GM18502 (cell line): Measurements from ENCODE around the gene DMGDH.

ENCODE experiments used
- ATAC-seq: cut with Tn5 transposase; IDR thresholded peaks from one replicate; pipeline ENCODE4 v1.9.1; 2021; ENCODE audit warnings: mild to moderate bottlenecking; ENCODE audit not compliant: unreplicated experiment, poor library complexity

Gene DMGDH

DNA sequence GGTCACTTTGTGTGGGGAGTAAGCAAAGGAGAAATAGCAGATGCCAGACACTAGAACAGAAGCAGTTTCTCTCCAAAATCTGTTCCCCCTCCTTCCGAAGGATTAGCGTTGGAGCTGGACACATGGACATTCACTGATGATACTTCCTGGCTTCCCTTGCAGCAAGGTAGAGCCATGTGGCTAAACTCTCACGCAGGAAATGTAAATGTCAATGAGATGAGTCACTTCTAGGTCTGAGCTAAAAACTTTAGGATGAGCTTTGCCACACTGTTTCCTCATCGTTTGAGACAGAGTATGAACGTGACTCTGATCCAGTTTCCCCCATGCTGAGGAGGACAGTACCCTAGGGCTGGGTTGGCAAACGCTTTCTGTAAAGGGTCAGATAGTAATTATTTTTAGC lies 5.2 kb upstream of the DMGDH start:
- no peak for ATAC-seq

DNA sequence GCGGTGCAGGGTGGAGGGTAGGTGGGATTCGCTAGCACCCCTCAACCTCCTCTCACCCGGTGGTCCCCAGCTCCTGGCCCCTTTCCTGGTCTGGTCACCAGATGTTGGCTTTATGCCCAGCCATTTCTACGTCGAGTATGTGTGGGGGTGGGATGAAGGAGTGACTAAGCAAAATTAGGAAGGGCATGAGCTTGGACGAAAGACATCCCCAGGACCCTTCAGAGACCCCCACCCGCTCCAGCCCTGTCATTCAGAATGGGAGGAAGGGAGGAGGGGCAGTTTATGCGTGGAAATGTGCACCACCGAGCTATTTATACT lies 835 bp upstream of the DMGDH start:
- ATAC-seq = no peak

DNA sequence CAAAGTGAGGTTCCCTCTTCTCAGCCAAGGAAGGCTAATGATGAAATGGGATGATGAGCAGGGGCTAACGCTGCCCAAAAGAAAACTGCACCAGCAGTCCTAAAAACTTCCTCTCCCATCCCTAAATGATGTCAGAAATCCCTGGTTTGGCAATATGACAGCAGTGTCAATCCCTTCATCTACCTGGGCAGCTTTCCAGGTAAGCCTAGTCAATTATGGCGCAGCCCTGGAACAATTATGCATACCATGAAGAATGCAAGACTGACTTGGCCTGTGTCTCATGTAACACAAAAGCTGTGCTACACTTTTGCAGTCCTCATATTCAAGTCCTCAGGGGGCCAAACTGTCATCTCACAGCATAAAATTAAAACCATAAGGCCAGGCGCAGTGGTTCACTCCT lies 7.0 kb downstream of the DMGDH start:
- no peak for ATAC-seq

DNA sequence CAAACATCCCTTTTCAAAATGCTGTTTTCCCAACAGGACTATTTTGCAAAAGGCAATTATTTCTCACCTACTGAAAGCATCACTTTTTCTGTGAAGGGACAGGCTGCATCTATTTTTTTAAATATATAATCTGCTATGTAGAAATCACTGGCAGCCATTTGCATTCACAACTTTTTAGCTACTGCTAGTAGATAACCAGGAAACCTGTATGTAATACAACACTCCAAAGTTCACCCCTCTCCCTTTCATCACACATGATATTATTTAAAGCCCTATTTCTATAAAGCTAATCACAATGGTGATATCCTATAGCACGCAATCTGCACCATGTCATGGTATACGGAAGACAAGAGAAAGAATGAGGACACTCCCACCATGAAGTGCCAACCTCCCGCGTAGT lies 9.8 kb downstream of the DMGDH start:
- no peak for ATAC-seq

DNA sequence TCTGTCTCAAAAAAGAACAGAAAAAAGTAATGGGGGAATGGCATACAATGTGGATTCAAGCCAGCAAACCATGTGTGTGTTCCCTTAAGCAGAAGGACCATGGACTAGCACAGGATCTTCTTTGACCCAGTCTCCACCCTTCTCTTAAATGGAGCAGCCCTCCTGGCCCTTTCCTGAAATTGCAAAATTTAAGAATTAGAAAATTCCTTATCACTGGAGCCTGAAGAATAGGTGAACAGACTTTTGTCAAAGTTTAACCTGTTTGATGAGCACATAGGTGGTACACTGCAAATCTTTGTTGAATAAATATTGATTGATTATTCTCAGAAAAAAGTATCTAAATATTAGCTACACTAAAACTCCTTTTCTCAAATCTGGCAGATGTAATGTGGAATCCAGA lies 12.6 kb downstream of the DMGDH start:
- ATAC-seq = no peak

DNA sequence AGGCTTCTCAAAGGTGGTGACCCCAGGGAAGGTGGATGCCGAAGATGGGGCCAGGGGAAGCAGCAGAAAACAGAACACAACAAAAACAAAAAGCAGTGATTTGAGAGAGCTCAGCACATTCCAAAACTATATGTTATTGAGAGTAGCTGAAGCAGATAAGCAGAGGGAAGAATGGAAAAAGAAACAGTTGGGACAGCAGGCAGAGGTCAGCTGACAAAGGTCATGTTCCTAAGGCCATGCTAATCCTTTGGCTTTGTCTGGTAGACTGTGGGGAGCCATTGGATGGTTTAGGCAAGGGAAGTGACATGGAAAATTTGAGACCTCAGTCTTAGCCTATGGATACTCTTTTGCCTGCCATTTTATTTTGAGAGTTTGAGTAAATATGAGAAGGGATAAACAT lies 14.5 kb downstream of the DMGDH start:
- ATAC-seq = no peak

DNA sequence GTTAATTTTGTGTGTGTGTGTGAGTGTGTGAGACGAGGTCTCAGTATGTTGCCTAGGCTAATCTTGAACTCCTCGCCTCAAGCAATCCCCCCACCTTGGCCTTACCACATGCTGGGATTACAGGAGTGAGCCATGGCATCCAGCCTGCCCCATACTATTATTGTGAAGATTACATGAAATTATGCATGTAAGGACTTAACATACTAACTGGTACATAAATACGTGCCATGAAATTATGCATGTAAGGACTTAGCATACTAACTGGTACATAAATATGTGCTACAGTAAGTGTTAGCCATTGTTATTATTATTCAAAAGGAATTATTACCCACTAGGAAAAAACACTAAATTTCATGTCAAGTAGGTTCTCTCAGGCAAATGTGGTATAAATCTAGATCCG lies 16.2 kb downstream of the DMGDH start:
- ATAC-seq = no peak

DNA sequence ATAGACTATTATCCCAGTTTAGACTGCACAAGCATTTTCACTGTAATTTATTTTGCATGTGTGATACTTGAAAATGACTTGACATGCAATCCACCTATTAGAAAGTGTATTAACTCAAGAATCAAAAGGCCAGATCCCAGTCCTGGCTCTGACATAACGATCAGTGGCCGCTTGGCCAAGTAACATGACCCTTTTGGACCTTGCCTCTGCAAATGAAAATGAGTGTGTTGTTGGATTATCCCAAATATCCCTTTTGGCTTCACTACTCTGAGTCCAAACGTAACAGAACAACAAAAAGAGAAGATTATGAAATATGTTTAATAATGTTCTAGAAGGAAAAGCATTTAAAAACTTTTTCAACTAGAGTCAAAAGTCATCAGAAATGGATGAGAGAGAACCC lies 19.0 kb downstream of the DMGDH start:
- no peak for ATAC-seq

DNA sequence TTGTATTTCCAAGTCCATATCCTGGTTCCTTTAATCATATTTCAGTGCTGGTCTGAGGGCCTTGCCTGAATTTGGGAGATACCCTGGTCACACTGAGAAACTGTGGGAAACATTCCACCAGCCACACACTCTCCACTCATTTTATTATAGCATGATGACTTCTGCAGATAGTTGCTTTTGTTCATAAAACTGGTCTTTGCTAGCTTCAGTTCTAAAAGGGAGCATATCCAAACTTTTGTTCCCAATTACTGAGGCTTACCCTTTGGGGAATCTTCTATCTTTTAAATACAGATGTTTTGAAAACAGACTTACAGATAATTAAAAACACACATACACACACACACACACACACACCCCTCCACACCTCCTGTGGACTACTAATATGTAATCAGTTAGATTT lies 21.0 kb downstream of the DMGDH start:
- no peak for ATAC-seq

DNA sequence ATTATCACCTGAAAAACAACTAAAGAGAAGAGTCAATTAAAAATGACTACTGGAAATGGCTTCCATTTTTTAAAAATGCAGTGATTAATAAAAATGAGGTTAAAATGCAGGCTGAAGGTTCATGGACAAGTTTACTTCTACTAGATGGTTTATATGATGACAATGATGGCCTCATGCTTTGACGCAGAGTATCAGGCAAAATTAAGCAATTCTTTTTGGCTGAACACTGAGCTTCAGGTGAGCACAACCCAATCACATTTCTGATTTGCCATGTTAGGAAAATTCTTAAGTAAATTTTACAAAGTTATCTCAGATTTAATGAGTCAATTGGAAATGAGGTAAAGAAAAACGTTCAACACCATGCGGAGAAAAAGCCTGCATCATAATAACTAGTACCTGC lies 22.3 kb downstream of the DMGDH start:
- no peak for ATAC-seq

DNA sequence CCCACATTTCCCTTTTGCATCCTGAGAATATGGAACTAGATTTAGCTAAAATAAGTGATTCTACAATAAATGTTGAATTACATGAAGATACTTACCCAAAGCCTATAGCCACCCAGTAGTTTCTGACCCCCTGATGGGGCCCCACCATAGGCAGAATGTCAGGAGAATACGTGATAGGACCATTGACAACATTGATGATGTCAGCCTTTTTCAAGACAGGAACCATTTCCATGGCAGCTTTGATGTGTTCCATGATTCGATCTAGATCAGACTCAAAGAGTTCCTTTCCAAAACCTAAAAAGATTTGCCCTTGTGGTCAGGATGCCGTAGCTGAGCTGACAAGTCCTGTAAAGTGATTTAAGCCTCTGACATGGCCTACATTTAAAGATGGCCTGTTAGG lies 27.3 kb downstream of the DMGDH start:
- no peak for ATAC-seq

DNA sequence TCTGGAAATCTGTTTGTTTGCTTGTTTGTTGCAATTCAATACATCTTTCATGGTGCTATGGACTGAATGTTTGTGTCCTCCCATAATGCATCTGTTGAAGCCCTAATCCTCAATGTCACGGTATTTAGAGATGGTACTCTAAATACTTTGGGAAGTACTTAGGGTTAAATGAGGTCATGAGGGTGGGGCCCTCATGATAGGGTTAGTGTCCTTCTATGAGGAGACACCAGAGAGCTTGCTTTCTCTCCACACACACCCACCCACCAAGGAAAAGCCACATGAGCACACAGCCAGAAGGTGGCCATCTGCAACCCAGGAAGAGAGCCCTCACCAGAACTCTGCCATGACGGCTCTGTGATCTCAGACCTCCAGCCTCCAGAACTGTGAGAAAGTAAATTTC lies 32.7 kb downstream of the DMGDH start:
- no peak for ATAC-seq

DNA sequence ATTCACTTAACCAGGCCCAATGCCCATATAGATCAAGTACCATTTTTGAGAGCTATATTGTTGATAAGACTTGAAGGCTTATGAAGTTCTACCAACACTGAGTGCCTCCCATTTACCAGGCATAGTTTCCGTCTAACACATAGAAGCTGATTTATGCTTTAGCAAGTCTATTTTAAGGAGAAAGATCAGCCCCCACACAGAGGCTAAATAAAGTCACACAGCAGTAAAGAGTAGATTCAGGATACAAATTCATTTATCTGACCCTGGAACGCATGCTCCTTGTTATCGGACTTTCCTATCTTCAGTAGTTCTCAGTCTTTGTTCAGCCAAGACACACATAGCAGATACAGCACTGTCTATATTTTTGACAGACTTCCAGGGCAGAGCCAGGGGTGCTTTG lies 34.2 kb downstream of the DMGDH start:
- no peak for ATAC-seq

DNA sequence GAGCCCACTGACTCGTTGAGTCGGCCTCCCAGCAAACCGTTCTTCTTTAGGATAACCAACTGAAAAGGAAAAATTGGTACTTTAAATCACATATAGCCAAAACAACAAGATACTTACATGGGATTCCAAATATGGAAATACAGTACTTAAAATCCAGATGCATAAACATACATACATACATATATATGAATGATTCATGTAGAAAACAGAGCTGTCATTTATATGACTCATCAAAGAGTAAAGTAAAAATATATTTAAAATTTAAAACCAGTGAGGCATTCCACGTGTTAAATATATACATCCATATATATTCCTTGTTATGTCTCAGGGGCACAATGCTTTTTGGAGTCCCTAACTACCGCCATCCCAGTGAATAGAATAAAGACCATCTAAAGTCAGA lies 36.7 kb downstream of the DMGDH start:
- ATAC-seq = no peak

DNA sequence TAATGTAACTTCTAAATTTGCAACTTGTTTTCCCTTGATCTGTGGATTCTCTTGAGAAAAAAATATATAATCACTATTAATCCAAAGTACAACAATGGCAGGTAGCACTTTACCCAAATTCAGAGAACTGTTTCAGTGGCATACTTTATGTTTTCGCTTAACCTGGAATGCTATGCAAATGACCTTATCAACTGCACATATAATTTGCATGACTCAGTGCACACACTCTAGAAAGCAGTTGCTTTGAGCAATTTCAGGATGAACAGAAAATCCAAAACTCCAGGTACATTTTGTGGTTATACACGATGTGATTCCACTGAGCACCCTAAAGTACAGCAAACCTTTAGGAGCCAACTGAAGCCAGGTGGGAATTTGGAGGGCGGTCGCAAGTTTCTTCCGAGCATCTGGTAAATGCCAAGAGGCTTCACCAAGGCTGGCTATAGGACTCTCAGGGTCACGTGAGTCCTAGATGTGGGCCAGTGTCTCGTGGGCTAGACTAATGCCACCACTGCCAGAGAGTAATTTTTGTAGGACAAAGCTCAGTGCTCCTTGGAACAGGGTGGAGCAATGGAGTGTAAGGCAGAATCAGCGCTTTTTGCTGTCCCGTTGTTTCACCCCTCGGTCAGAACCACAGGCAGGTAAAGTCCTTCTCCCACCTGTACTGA lies 37.3 kb downstream of the DMGDH start:
- ATAC-seq = no peak

DNA sequence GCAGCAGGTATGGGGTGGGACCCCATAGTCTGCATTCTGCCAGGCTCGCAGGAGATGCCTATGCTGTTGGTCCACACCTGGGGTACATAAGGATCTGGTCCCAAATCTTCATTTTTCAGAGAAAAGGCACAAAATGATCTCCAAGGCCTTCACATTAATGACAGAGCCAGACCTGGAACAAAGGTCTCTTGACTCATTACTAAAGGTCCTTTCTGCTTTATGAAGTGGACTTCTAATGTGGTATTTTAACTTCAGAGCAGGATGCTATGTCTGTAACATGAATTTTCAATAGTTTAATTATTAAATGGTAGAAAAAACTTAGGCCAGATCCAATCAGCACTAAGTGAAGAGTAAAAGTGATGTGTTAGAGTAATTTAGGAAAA lies 38.0 kb downstream of the DMGDH start:
- ATAC-seq = no peak

DNA sequence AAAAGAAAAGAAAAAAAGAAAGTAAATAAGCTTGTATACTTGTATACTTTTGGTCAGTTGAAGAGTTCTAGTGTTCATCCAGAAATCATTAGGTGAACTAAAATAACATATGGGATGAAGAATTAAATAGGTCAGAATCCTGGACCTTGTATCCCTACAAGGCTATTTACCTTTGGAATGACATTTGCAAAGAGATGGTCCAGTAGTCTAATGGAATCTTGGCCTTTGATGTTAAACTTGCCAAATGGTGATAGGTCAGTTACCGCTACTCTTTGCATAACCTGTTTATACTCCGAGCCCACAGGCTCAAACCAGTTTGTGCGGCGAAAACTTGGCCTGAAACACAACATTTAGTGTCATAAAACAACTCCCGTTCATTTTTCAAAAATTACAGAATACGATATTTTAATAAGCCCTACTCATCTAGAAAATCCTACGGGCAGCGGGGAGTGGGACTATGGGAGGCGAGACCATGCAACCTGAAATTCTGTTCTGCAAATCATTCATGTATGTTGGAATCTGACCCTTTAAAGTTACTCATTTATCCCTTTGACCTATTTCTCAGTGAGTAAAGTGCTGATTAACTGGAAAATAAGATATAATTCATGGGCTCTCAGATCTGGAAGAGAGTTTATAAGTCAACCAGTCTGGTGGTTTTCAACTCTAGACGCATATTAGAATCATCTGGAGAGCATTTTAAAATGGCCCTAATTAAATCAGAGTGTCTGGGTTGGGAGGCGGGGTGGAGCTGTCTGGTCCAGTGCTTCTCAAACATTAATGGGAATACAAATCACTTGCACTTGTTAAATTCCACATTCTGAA lies 38.6 kb downstream of the DMGDH start:
- ATAC-seq = no peak

DNA sequence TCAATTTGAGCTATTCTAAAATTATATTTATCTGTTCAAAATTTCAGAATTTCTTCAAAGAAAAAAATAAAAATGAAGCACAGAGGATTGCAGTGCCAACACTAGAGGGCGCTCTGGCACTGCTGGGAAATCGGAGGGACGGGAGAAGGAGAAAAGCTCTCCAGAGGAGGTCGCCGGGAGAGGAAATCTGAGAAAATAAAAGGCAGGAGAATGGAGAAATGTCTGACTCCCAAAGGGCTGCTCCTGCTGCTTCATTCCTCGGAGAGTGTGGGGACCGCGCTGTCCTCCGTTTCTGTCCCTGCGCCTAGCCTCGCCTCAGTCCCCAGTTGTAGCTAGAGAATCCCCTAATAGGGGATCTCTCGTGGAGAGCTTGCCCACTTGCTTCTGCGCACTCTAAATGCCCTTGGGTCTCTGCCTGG lies 44.4 kb downstream of the DMGDH start:
- ATAC-seq = no peak

DNA sequence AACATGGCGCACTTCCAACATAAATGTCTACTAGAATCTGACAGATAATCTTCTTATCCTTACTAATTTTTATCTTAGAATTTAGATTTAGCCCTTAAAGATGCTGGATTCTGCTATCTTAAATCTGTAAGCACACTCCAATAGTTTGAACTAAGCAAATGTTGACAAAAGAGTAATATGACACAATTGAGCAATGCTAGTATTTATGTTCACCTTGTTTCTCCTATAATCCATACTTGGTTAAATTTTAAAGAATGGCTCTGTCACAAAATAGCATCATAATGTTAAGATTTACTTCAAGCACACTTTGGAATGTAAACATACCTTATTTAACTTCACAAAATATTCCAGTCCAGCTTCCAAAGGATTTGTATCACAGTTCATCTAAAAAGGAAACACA lies 45.5 kb downstream of the DMGDH start:
- ATAC-seq = no peak

DNA sequence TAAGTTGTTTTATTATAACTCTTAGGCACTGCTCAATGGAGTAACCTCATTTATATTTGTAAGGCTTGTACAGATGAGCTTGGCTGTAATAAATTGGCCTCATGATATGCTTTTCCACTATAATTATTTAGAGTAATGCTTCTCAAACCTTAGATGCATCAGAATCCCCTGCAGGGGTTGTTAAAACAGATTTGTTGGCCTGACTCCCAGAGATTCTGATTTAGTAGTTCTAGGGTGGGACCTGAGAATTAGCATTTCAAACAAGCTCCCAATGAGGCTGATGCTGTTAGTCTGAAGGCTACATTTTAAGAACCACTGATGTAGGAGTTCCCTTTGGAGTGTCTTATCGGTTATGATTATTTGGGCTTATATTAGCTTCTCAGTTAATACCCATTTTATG lies 46.1 kb downstream of the DMGDH start:
- ATAC-seq = no peak

DNA sequence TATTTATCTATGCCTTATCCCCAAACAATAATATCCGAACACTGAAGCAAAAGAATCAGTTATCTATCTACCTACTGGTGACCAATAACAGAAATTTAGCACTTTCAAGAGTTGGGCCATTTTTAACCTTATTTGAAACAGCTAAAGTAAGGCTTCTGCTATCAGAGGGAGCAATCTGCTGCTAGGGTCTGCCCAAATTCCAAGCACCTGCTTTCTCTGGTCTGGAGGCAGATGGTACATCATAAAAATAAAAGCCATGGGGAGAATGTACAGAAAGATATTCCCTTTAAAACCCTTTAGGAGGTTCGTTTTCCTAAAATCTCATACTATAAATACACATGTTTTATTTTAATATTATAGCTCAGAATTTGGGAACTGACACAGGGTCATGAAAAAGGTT lies 46.7 kb downstream of the DMGDH start:
- no peak for ATAC-seq

DNA sequence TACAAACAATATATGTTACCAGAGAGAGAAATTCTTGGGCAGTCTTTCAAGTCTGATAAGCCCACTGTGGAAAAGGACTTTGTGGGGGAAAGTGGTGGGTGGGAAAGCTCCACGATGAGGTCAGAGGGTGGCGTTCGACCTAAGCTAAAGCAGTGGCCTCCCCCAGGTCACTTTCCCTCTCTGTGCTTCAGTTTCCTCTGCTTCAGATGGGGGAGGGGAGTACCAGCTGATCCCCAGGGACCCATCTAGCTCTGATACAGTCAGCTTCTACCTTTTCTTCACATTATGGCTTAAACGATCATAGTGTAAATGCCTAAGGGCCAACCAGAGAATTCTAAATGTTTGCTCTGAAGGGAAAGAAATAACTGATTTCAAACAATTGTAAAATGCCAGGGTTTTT lies 47.7 kb downstream of the DMGDH start:
- ATAC-seq = no peak
